Retinal pigment epithelial cell (primary cell): Measurements from ENCODE around the gene PDHX.
A peak's percentile ranks its signal among the peaks of the same experiment; 100 is the strongest.

Experiments
- DNase-seq: peaks from one replicate; pipeline ENCODE4 v3.0.0-alpha.2; 2010; ENCODE audit warnings: low read depth
- H3K4me3 ChIP-seq: 2 replicates; pipeline ENCODE4 v1.5.1; 2011; ENCODE audit warnings: mild to moderate bottlenecking, low read length, control low read depth, moderate library complexity
- TF ChIP-seq, protein P1 (sequence below): conservative IDR thresholded peaks from 2 replicates; pipeline ENCODE4 v1.5.1; 2011; ENCODE audit warnings: low read depth, low read length, control low read depth, inconsistent platforms

Gene PDHX

DNA sequence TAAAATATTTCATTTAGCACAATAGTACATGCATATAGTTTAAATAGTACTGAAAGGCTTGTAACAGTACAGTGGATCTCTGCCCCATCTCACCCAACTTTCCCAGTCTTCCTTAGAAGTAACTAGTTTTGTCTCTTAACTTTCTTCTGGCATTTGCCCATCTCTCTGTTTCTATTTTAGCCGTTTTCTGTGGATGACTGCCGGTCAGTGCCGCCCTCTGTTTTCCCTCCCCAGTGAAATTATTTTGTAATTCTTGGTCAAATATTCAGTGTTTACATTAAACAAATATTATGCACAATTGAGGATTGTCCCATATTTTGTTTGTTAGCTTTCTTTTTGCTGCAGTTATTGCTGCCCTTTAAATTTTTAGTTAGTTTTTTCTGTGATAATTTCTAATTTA, 8.3 kb downstream of the PDHX start:
- TF ChIP-seq, protein P1, sequence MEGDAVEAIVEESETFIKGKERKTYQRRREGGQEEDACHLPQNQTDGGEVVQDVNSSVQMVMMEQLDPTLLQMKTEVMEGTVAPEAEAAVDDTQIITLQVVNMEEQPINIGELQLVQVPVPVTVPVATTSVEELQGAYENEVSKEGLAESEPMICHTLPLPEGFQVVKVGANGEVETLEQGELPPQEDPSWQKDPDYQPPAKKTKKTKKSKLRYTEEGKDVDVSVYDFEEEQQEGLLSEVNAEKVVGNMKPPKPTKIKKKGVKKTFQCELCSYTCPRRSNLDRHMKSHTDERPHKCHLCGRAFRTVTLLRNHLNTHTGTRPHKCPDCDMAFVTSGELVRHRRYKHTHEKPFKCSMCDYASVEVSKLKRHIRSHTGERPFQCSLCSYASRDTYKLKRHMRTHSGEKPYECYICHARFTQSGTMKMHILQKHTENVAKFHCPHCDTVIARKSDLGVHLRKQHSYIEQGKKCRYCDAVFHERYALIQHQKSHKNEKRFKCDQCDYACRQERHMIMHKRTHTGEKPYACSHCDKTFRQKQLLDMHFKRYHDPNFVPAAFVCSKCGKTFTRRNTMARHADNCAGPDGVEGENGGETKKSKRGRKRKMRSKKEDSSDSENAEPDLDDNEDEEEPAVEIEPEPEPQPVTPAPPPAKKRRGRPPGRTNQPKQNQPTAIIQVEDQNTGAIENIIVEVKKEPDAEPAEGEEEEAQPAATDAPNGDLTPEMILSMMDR: no peak
- H3K4me3 ChIP-seq: no peak overlapping the region
- no peak for DNase-seq

DNA sequence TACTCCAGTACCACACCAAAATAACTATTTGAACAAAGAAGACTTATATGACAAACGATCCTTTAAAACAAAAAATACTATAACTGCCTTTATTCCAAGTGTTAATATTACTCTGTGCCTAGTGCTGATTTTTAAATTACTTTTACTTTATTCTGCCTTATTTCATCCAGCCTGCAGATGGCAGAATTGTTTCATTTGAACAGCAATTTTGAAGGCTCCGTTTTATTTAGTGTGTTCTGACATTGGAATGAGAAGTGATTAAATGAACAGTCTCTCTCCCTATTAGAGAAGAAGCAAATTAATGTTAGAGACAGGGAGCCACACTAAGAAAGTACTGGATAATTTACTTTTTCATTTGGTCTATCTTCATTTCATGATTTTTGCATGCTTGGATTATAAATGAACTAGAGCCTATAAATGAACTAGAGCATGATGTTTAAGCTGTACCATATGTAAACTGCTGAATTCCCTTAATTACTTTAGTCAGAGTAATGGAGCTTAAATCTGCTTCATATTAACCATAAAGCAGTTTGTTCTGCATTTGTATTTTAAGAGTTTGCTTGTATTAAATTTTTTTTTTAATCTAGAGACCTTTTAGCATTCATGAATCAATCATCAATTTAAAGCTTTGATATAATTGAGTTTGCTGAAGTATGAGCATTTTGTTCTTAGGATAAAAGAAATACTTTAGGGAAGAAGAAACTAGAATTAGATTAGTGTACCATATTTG, 9.8 kb downstream of the PDHX start:
- TF ChIP-seq, protein P1: peak; percentile 64
- no peak for DNase-seq
- no peak overlapping the region for H3K4me3 ChIP-seq

DNA sequence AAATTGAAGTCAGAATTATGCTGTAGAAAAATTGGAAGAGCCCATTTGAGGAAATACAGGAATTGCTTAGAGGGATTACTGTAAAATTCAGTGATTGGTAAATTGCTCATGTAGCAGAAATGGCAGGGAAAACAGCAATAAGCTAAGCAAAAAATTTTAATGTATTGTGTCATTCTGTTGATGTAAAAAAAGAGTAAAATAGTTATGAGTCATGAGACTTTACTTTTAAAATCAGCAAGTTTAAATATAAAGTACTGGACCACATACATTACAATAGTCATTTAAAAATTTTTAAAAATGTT, 10.4 kb downstream of the PDHX start:
- TF ChIP-seq, protein P1: no peak
- DNase-seq: no peak
- H3K4me3 ChIP-seq: no peak overlapping the region

DNA sequence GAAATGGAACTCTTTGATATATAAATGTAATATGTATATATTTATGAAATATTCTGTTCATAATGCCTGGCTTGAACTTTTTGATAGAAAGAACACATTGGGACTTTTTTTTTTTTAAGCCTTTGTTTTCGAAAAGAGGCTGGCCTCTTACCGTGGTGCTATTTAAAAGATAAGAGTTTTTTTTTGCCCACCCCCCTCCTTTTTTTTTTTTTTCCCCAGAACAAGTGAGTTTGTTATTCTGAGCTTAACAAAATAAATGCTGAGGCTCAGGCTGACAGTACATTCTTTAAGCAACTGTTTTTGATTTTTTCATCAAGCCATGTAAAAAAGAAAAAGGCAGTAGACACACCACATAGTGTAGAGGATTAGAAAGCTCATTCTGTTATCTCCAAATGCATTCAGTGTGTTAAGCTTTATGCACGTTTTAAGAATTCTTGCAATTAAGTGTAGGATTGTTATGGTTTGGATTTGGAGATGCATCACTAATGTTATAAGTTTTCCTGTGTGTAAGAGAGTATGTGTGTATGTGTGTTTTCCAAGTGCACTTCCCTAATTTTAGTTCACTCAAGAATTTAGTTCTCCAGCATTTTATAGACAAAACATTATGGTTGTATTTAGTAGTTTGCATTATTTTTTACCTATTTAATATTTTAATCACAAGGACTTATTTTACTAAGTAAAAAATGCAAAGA, 12.0 kb downstream of the PDHX start:
- no peak for DNase-seq
- TF ChIP-seq, protein P1: no peak
- H3K4me3 ChIP-seq: no peak overlapping the region

DNA sequence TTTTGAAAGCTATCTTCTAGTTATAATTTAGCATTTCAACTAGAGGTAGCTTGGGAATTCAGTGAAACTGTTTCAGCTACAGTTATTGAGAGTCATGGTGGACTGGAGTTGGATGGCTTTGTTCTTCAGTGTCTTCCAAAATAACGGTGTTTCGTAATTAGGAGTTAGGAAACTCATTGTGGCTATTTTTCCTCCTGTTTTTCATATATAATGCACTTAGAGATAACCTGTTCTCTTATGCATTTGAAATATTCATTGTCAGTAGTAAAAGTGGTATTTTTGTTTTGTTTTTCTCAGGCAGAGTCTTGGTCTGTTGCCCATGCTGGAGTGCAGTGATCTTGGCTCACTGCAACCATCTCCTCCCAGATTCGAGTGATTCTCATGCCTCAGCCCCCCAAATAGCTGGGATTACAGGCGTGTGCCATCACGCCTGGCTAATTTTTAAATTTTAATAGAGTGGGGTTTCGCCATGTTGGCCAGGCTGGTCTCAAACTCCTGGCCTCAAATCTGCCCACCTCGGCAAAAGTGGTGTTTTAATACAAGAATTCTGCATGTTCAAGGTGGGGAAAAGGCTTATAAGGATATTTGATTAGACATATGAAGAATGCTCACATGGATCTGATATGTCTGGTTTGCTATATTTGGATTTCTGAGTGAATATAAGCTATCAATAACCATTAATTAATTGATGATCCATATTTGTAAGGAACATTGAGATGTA, 12.7 kb downstream of the PDHX start:
- no peak overlapping the region for H3K4me3 ChIP-seq
- DNase-seq: no peak
- TF ChIP-seq, protein P1: no peak

DNA sequence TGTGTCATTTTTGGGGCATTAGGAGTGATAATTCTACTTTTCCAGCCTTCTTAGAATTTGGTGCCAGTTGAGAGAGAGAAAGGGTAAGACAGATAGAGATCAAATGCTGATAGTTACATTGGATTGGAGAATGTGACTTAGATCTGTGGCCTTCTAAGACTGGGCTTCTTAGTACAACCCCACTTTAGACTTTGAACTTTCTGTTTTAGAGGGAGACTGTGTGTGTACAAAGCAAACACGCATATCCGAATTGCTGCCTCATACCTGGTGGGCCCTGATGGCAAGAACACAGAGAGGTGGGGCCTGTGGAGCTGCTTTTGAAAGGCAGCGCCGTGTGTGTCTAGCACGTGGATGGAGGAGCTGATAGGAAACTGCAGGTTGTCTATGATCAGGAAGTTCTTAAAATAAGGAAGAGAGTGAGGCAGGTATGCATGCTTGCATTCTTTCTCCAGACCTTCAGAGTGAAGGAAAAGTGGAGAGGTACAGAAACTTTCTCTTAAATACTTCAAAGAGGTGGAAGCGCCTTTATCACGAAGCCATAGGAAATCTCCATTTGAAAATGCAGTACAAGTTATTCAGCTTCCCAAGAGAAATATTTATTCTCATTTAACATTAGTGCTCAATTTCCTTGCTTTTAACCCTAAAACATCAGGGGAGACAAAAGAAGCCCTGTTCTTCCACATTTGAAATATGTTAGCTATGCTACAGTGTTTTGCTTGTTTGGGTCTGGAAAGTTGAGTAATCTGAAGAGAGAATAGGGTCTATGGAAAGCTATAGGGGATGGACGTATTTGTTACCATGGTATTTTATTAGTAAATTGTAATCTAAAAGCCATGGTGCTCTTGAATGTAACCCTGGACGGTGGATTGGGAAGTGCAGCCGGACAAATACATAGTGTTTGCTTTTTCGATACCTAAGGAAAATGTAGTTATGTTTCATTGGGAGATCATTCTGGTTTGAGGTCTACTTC, 13.7 kb downstream of the PDHX start:
- H3K4me3 ChIP-seq: no peak overlapping the region
- TF ChIP-seq, protein P1: no peak
- no peak for DNase-seq
